Prostate gland (tissue), 2 donors: ENCODE measurements around the gene CPHXL. TPM values are rescaled to one million over a fixed set of nuclear protein-coding genes. Genes with fewer than 3 reads are reported as not detected.
A peak's percentile ranks its signal among the peaks of the same experiment; 100 is the strongest.

ENCODE experiments used
- DNase-seq: peaks from one replicate; pipeline ENCODE4 v3.0.0-alpha.2; 2019; ENCODE audit warnings: low spot score
- H3K27ac ChIP-seq, 2 donors: fragments of 200-600 bp; sonication (generic); 2 replicates each; pipeline ENCODE4 v1.5.1; 2017 to 2019
- H3K27me3 ChIP-seq: fragments of 200-600 bp; sonication (generic); replicated peaks from 2 replicates; pipeline ENCODE4 v1.5.1; 2019; ENCODE audit not compliant: insufficient read depth
- H3K36me3 ChIP-seq, 2 donors: fragments of 200-600 bp; sonication (generic); 1 replicate in 1 of 2; 2 replicates in 1 of 2; pipeline versions ENCODE4 v1.5.1 to v1.8.1; 2017 to 2019
- H3K4me1 ChIP-seq: fragments of 200-600 bp; sonication (generic); replicated peaks from 2 replicates; pipeline ENCODE4 v1.5.1; 2019
- H3K4me3 ChIP-seq, 2 donors: fragments of 200-600 bp; sonication (generic); 2 replicates each; pipeline ENCODE4 v1.5.1; 2017 to 2019
- H3K9me3 ChIP-seq: fragments of 200-600 bp; sonication (generic); 2 replicates; pipeline ENCODE4 v1.5.1; 2017
- POLR2A ChIP-seq: fragments of 450-650 bp; IDR thresholded peaks from one replicate; pipeline ENCODE4 v1.6.1; 2016; ENCODE audit warnings: antibody characterized with exemption, mild to moderate bottlenecking
- POLR2AphosphoS5 ChIP-seq: sonication (generic); formaldehyde crosslinking; IDR thresholded peaks from one replicate; pipeline ENCODE4 v1.6.1; 2017; ENCODE audit warnings: antibody characterized with exemption
- WGBS: methylation state at CpG from one replicate; pipeline ENCODE4 v1.1.5; 2018; 5-methylcytosine and 5-hydroxymethylcytosine counted together
- intact Hi-C: fragments of 100-400 bp; cut with DNase I; formaldehyde crosslinking; loops from one replicate; pipeline ENCODE4 v1.14.2; 2022
- total RNA-seq, 2 donors: library from RNA; depleted of rRNA; stranded (reverse); fragments of >200 nt; gene quantifications; one replicate each; pipeline ENCODE4 v1.1.0, GENCODE V29; 2016
- TF ChIP-seq, protein P1 (sequence below), 4 experiments: fragments of 200-600 bp in 2 of 4; fragments of 450-650 bp in 2 of 4; sonication (generic) in 2 of 4; IDR thresholded peaks; 1 replicate in 3 of 4; 2 replicates in 1 of 4; pipeline ENCODE4 v1.5.1; 2016 to 2019; ENCODE audit warnings: antibody characterized with exemption in 4 of 4, mild to moderate bottlenecking in 2 of 4, moderate library complexity in 2 of 4

The CPHXL gene
- total RNA-seq, 2 donors from 2014 or later = not detected

DNA sequence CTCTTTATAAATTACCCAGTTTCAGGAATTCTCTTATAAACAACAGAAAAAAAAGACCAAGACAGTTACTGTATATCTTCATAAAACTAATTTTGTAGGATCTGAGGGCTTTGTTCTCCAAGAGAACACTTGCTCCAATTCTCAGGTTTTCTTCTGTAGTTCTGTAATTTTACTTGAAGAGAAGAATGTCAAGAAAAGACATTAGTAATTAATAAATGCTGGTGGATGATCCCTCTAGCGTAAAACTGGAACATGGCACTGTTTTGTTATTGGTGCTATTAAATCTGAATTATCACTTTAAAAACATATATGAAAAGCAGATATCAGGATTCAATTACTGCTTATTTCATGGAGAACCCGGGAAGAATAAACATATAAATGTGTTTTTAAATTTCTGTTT is 36.5 kb upstream of the CPHXL start:
- no peak overlapping the region for H3K27ac ChIP-seq
- H3K4me3 ChIP-seq = no peak overlapping the region
- no peaks in the 10 kb centered on the region for H3K36me3 ChIP-seq
- no peak for DNase-seq
- intact Hi-C loops = loop anchor here (10.0 kb wide), 1 partner anchor 568 kb away; no protein-coding TSS in a partner anchor
- no peaks in the 10 kb centered on the region for H3K27me3 ChIP-seq
- H3K9me3 ChIP-seq = no peaks in the 10 kb centered on the region
- TF ChIP-seq POLR2AphosphoS5 = no peak
- 71% methylated on average over 2 of the region's 2 CpGs for WGBS
- H3K4me1 ChIP-seq = no peaks in the 10 kb centered on the region

DNA sequence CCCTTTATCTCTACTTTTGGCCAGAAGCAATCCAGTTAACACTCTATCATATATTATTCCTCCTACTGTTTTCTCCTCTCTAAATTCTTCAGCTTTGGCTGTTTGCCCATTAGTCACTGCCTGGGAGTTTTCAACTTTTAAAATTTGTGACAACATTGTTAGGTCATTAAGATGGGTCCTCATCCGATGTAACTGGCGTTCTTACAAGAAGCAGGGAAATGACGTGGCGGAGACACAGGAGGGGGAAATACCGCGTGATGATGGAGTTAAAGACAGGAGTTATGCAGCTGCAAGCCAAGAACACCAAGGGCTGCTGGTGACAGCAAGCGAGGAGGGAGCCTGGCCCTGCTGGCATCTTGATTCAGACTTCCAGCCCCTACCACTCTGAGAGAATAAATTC is 34.8 kb upstream of the CPHXL start:
- Histone ChIP-seq H3K27ac (no peak overlapping the region), H3K36me3 (no peaks in the 10 kb centered on the region), H3K4me1 (no peaks in the 10 kb centered on the region), H3K4me3 (no peak overlapping the region), H3K9me3 (no peaks in the 10 kb centered on the region), H3K27me3 (no peaks in the 10 kb centered on the region)
- intact Hi-C loops = loop anchor here (10.0 kb wide), 1 partner anchor 566 kb away; no protein-coding TSS in a partner anchor
- 77% methylated on average over 7 of the region's 7 CpGs for WGBS
- no peak for TF ChIP-seq POLR2A
- DNase-seq = no peak

DNA sequence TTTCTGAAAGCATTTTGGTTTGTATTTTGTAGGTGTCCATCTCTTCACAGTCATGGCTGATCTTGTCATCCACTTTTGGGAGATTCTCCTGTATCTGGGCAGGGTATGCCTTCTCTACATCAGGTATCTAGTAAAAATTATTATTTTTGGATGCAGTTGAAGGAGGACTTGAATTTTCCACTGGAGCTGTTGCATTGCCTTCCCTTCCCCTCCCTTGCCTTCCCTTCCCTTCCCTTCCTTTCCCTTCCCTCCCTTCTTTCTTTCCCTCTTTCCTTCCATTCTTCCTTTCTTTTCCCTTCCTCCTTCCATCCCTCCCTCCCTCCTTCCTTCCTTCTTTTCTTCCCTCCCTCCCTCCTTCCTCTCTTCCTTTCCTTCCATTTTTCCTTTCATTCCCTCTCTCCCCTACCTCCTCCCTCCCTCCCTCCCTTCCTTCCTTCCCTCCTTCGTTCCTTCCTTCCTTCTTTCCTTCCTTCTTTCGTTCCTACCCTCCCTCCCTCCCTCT is 33.8 kb upstream of the CPHXL start:
- Histone ChIP-seq H3K27ac (no peak overlapping the region), H3K9me3 (no peaks in the 10 kb centered on the region), H3K36me3 (no peaks in the 10 kb centered on the region), H3K4me1 (no peaks in the 10 kb centered on the region), H3K4me3 (no peak overlapping the region), H3K27me3 (no peaks in the 10 kb centered on the region)
- DNase-seq = no peak
- TF ChIP-seq, protein P1, sequence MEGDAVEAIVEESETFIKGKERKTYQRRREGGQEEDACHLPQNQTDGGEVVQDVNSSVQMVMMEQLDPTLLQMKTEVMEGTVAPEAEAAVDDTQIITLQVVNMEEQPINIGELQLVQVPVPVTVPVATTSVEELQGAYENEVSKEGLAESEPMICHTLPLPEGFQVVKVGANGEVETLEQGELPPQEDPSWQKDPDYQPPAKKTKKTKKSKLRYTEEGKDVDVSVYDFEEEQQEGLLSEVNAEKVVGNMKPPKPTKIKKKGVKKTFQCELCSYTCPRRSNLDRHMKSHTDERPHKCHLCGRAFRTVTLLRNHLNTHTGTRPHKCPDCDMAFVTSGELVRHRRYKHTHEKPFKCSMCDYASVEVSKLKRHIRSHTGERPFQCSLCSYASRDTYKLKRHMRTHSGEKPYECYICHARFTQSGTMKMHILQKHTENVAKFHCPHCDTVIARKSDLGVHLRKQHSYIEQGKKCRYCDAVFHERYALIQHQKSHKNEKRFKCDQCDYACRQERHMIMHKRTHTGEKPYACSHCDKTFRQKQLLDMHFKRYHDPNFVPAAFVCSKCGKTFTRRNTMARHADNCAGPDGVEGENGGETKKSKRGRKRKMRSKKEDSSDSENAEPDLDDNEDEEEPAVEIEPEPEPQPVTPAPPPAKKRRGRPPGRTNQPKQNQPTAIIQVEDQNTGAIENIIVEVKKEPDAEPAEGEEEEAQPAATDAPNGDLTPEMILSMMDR (IDR thresholded peaks at IDR 0.05) = no peak
- no peak for TF ChIP-seq POLR2AphosphoS5
- no peak for TF ChIP-seq POLR2A
- intact Hi-C loops = loop anchor here (10.0 kb wide), 1 partner anchor 565 kb away; no protein-coding TSS in a partner anchor
- WGBS = 47% methylated on average over 2 of the region's 2 CpGs

DNA sequence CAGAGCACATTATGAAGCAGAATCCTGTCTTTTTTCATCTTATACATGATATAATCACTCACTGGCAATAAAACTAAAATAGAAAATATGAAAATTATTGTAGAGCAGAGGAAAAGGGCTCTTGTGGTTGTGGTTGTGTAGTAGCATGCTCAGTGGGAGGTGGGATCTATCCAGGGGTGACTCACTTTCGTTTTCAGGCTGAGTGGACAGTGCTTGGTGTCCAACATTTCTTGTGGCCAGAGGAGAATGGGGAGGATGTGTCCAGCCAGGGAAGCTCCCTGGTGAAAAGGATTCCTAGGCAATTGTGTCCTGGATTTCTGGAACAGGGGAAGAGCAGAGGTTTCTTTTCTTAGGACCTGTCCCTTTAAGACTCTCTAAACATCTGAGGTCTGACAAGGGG is 31.9 kb upstream of the CPHXL start:
- Histone ChIP-seq H3K36me3 (no peaks in the 10 kb centered on the region), H3K27me3 (no peaks in the 10 kb centered on the region), H3K9me3 (no peaks in the 10 kb centered on the region), H3K4me1 (no peaks in the 10 kb centered on the region), H3K27ac (no peak overlapping the region), H3K4me3 (no peak overlapping the region)
- intact Hi-C loops = no loop called here
- 58% methylated on average over 1 of the region's 1 CpG for whole genome bisulfite sequencing
- no peak for DNase-seq
- no peak for TF ChIP-seq POLR2AphosphoS5
- TF ChIP-seq POLR2A = no peak
- TF ChIP-seq, protein P1 (IDR thresholded peaks at IDR 0.05) = no peak

DNA sequence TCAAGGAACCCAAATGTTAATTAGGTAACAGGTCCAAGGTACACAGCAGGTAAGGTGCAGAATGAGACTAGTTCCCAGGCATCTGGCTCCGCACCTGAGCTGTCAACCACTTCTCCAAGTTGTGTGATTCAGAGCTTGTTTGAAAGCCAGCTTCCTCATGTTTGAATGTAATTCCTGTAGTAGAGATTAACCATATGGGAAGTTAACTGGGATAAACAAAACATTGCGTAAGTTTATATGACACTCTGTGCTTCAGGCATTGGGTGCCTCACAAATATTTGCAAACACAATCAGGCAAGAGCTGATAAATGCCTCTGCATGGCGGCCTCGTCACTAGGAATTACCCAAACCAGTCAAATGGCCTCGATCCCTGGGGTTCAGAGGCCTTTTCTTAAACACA is 27.9 kb upstream of the CPHXL start:
- H3K27ac ChIP-seq = no peak overlapping the region
- peak; percentile 65 for DNase-seq
- H3K9me3 ChIP-seq = no peaks in the 10 kb centered on the region
- 32% methylated on average over 5 of the region's 5 CpGs for WGBS
- H3K27me3 ChIP-seq = no peaks in the 10 kb centered on the region
- no peaks in the 10 kb centered on the region for H3K36me3 ChIP-seq
- H3K4me3 ChIP-seq = no peak overlapping the region
- intact Hi-C loops = no loop called here
- TF ChIP-seq POLR2A = no peak
- TF ChIP-seq, protein P1 (IDR thresholded peaks at IDR 0.05) = no peak
- TF ChIP-seq POLR2AphosphoS5 = peak; percentile 89
- no peaks in the 10 kb centered on the region for H3K4me1 ChIP-seq

DNA sequence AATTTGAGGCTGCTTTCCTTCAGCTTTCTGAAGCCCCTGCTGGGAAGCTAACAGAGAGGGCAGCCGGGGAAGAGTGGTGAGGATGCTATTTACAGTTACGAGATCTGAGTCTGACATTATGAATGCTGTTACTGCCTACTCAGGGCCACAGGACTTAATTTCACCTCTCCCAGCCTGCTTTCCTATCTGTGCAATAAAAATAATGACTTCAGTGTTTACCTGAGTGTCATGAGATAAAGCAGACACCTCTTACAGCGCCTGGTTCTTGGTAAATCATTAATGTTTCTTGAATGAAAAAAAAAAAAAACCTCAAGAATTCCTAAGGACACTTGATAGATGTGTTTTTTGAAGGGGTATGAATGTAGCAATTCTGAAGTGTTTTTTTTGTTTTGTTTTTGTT is 24.2 kb upstream of the CPHXL start:
- Histone ChIP-seq H3K4me3 (no peak overlapping the region), H3K36me3 (no peaks in the 10 kb centered on the region), H3K4me1 (no peaks in the 10 kb centered on the region), H3K27me3 (no peaks in the 10 kb centered on the region), H3K9me3 (no peaks in the 10 kb centered on the region), H3K27ac (no peak overlapping the region)
- 54% methylated on average over 3 of the region's 3 CpGs for WGBS
- intact Hi-C loops = no loop called here
- no peak for DNase-seq
- TF ChIP-seq, protein P1 (IDR thresholded peaks at IDR 0.05) = no peak
- TF ChIP-seq POLR2A (no peak), POLR2AphosphoS5 (no peak)
